Gastrocnemius medialis (tissue), 4 donors: Measurements from ENCODE around the gene HOXA9. TPM values are rescaled to one million over a fixed set of nuclear protein-coding genes. Genes with fewer than 3 reads are reported as not detected.
A peak's percentile ranks its signal among the peaks of the same experiment; 100 is the strongest.

Experiments
- ATAC-seq, 2 donors: fragments of 150-250 bp; one replicate each; pipeline ENCODE4 v1.9.1; 2016
- DNase-seq, 2 donors: peaks; one replicate each; pipeline ENCODE4 v3.0.0-alpha.2; 2019
- H3K27ac ChIP-seq, 4 donors: fragments of 200-600 bp; sonication (generic); 1 replicate in 1 of 4; 2 replicates in 3 of 4; pipeline ENCODE4 v1.5.1; 2016 to 2018; ENCODE audit warnings: mild to moderate bottlenecking in 2 of 4, moderate library complexity in 1 of 4
- H3K27me3 ChIP-seq, 3 donors: fragments of 200-600 bp; sonication (generic) in 2 of 3; 1 replicate in 1 of 3; 2 replicates in 2 of 3; pipeline versions ENCODE4 v1.5.1 to v1.6.0; 2016 to 2019; ENCODE audit warnings: mild to moderate bottlenecking in 1 of 3, moderate library complexity in 1 of 3
- H3K36me3 ChIP-seq, 2 donors: fragments of 200-600 bp; sonication (generic) in 1 of 2; one replicate each; pipeline ENCODE4 v1.5.1; 2017 to 2018
- H3K4me1 ChIP-seq, 2 donors: fragments of 200-600 bp; sonication (generic) in 1 of 2; one replicate each; pipeline ENCODE4 v1.5.1; 2016 to 2017; ENCODE audit warnings: mild to moderate bottlenecking in 2 of 2
- H3K4me3 ChIP-seq, 4 donors: fragments of 200-600 bp; sonication (generic) in 3 of 4; 1 replicate in 1 of 4; 2 replicates in 3 of 4; pipeline ENCODE4 v1.5.1; 2016 to 2019; ENCODE audit warnings: mild to moderate bottlenecking in 2 of 4
- H3K9me3 ChIP-seq, 3 donors: fragments of 200-600 bp; sonication (generic) in 2 of 3; 1 replicate in 1 of 3; 2 replicates in 2 of 3; pipeline ENCODE4 v1.5.1; 2016 to 2019
- CTCF ChIP-seq, 5 experiments: fragments of 450-650 bp in 3 of 5; fragments of 200-600 bp in 2 of 5; sonication (generic) in 2 of 5; IDR thresholded peaks in 4 of 5; conservative IDR thresholded peaks in 1 of 5; 1 replicate in 4 of 5; 2 replicates in 1 of 5; pipeline ENCODE4 v1.5.1; 2016 to 2019; ENCODE audit warnings: antibody characterized with exemption in 5 of 5, mild to moderate bottlenecking in 3 of 5, moderate library complexity in 3 of 5
- POLR2A ChIP-seq, 2 donors: fragments of 450-650 bp; IDR thresholded peaks; one replicate each; pipeline ENCODE4 v1.6.1; 2017; ENCODE audit warnings: antibody characterized with exemption in 2 of 2, mild to moderate bottlenecking in 2 of 2, moderate library complexity in 2 of 2
- in situ Hi-C, 4 donors: fragments of 200-750 bp; cut with MboI; loops; one replicate each; pipeline versions ENCODE4 v1.15.0 to v1.8.0; 2017; ENCODE audit warnings: low sequenced_read_pairs in 4 of 4
- intact Hi-C: fragments of 100-400 bp; cut with DNase I; formaldehyde crosslinking; loops from one replicate; pipeline ENCODE4 v1.15.1; 2023; ENCODE audit warnings: low total_unique reads
- total RNA-seq, 4 donors: library from RNA; depleted of rRNA; stranded (reverse); fragments of >200 nt; gene quantifications; one replicate each; pipeline versions ENCODE4 v1.1.0 to v1.2.3, GENCODE V29; 2016

HOXA9 gene
- total RNA-seq, 4 donors from 2014 or later: 18.9 to 30.3 (median 19.5) TPM

GRCh38 chr7:27185013-27185853, 19.9 kb upstream of the HOXA9 start, which contains the start of gene HOXA11:
HOXA11 (minus strand) TSS chr7:27185232; CDS start chr7:27185144, 88 bp downstream.
- peak within 1 kb of the TSS; percentile 90 to 99 (median 95) for H3K27ac ChIP-seq
- peak; percentile 90 to 93 for DNase-seq
- in situ Hi-C loops: loop anchor here in 3 of 4 donors (10.0 to 25.0 kb wide), 5 partner anchors 902 to 1423 kb away; partner anchors contain the start of gene CREB5 (in 1 of the 3)

DNA sequence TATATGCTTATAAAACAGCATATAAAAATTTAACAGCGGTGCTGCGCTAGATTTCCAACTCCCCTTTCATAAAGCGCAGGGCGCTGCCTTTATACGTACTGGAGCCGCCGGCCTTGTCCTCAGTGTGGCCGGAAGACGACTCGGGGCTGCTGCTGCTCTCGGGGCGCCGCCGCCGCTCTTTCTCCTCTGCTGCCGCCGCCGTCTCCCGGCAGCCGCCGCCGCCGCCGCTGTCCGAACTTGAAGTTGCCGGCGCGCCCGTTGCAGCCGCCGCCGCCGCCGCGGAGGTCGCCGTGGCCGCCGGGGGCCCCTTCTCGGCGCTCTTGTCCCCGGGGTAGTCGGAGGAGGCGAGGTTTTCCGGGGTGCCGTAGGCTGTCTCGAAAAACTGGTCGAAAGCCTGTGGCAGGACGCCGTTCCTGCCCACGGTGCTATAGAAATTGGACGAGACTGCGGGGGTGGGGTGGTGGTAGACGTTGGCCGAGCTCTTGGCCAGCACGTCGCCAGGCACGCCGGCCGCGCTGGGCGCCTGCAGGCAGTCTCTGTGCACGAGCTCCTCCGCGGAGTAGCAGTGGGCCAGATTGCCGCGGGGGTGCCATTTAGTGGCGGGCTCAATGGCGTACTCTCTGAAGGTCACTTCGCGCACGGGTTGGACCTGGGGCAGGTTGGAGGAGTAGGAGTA, 19.1 kb upstream of the HOXA9 start:
- Histone ChIP-seq H3K4me3 (peak overlapping the region; percentile 61 to 92 (median 70)), H3K27ac (peak overlapping the region; percentile 90 to 99 (median 95)), H3K4me1 (peaks cover 27 to 46% of the 10 kb centered on the region in 2 donors), H3K27me3 (peaks cover 0 to 8% (median 3%) of the 10 kb centered on the region in 3 donors), H3K36me3 (no peaks in the 10 kb centered on the region), H3K9me3 (no peaks in the 10 kb centered on the region)
- ATAC-seq (peak; percentile 10 to 14), DNase-seq (peak in 1 of 2 donors; percentile 65)
- in situ Hi-C loops (loop anchor here in 3 of 4 donors (10.0 to 25.0 kb wide), 5 partner anchors 903 to 1422 kb away; partner anchors contain the start of gene CREB5 (in 1 of the 3)), intact Hi-C loops (loop anchor here (5.0 to 10.0 kb wide), 2 partner anchors 1228 to 1440 kb away; partner anchors contain the start of gene CREB5)
- TF ChIP-seq POLR2A (IDR thresholded peaks at IDR 0.05) (peak in 1 of 2 donors; percentile 30), CTCF (IDR thresholded peaks at IDR 0.05 in 4 of 5, conservative IDR thresholded peaks at IDR 0.05 in 1 of 5) (no peak)

More at GRCh38 chr7:27185013-27185853, 19.9 kb upstream of the HOXA9 start, which contains the start of gene HOXA11:
- ATAC-seq: peak; percentile 69 to 81
- H3K4me1 ChIP-seq: peaks cover 30 to 48% of the 10 kb centered on the region in 2 donors
- no peaks in the 10 kb centered on the region for H3K36me3 ChIP-seq
- H3K9me3 ChIP-seq: no peaks in the 10 kb centered on the region
- intact Hi-C loops: loop anchor here (5.0 to 10.0 kb wide), 2 partner anchors 1227 to 1440 kb away; partner anchors contain the start of gene CREB5
- peak within 1 kb of the TSS; percentile 61 to 92 (median 70) for H3K4me3 ChIP-seq
- peaks cover 0 to 8% (median 3%) of the 10 kb centered on the region in 3 donors for H3K27me3 ChIP-seq
- TF ChIP-seq CTCF (IDR thresholded peaks at IDR 0.05 in 4 of 5, conservative IDR thresholded peaks at IDR 0.05 in 1 of 5) (no peak), POLR2A (IDR thresholded peaks at IDR 0.05) (peak; percentile 82 to 84)

DNA sequence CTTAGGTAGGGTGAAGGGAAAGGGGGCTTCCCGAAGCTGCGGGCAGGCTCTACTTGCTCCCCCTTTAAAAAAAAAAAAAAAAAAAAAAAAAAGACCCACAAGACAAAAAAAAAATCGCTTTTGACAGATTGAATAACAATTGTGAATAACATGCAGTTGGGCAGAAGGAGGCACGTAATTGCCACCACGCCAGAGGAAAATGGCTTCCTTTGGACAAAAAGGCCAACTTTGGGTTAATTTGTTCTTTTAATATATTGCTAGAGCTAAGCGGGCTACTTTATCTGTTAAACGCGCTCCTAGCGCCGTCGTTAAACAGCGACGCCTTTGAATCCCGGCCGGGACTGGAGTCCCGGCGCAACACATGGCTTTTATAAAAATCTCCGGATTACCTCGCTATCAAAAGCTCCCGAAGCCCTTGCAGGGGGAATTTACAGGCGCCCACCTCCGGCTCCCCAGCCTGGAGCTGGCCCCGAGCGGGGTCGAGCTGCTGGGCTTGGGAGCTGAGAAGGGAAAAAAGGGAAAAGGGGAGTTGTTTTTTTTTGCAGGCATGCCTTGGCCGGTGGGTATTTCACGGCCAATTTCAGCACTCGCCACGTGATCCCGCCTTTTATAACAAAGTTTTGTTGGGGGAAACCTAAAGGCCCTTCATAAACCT, 18.5 kb upstream of the HOXA9 start:
- H3K36me3 ChIP-seq: no peaks in the 10 kb centered on the region
- intact Hi-C loops (loop anchor here (10.0 kb wide), 1 partner anchor 1441 kb away; no protein-coding TSS in a partner anchor), in situ Hi-C loops (loop anchor here in 3 of 4 donors (10.0 to 25.0 kb wide), 5 partner anchors 903 to 1422 kb away; partner anchors contain the start of gene CREB5 (in 1 of the 3))
- TF ChIP-seq POLR2A (IDR thresholded peaks at IDR 0.05) (no peak), CTCF (IDR thresholded peaks at IDR 0.05 in 4 of 5, conservative IDR thresholded peaks at IDR 0.05 in 1 of 5) (no peak)
- H3K9me3 ChIP-seq: no peaks in the 10 kb centered on the region
- H3K27ac ChIP-seq: peak overlapping the region; percentile 90 to 99 (median 95)
- H3K4me1 ChIP-seq: peaks cover 22 to 39% of the 10 kb centered on the region in 2 donors
- ATAC-seq: no peak
- peaks cover 0 to 8% (median 3%) of the 10 kb centered on the region in 3 donors for H3K27me3 ChIP-seq
- DNase-seq: peak in 1 of 2 donors; percentile 39
- peak overlapping the region; percentile 61 to 92 (median 70) for H3K4me3 ChIP-seq
